HCT116 (cell line): ENCODE measurements around the gene PSMB7. TPM values are rescaled to one million over a fixed set of nuclear protein-coding genes. Genes with fewer than 3 reads are reported as not detected.

Experiments
- ATAC-seq: fragments of 200-7000 bp; cut with Tn5 transposase; 2 replicates; pipeline ENCODE4 v1.9.1; 2020; ENCODE audit warnings: mild to moderate bottlenecking, moderate library complexity
- BruUV-seq: library from RNA; stranded (reverse); fragments of 400-500 nt; replicated peaks from 2 replicates; lab custom pipeline; 2021; lab: Mats Ljungman, UMichigan
- CTCF ChIA-PET: fragments of 300-600 bp; sonication (Branson Sonifier 250); formaldehyde crosslinking; loops from one replicate; lab custom pipeline; 2021; ENCODE audit warnings: antibody characterized with exemption; lab: Charles Lee
- POLR2A ChIA-PET: fragments of 300-600, 350-600 bp; sonication (Branson Sonifier 250); formaldehyde crosslinking; loops from one replicate; lab custom pipeline; 2021; ENCODE audit warnings: antibody characterized with exemption; lab: Charles Lee
- RAD21 ChIA-PET, 2 experiments: fragments of 300-600 bp; sonication (Branson Sonifier 250); formaldehyde crosslinking; loops; one replicate each; lab custom pipeline; 2023; ENCODE audit warnings: low total read pairs in 2 of 2; ENCODE audit not compliant: uncharacterized antibody in 2 of 2, unreplicated experiment in 2 of 2, low non-redundant PET in 1 of 2; lab: Charles Lee
- DNase-seq: peaks from one replicate; pipeline ENCODE4 v3.0.0-alpha.2; 2010; ENCODE audit warnings: low read depth, low spot score
- H2AFZ ChIP-seq: fragments of 200-600 bp; shearing (Covaris generic), sonication (generic); 2 replicates; pipeline ENCODE4 v1.6.1; 2017; ENCODE audit warnings: low read depth, mixed run types, mixed read lengths, antibody characterized with exemption, low read length; ENCODE audit not compliant: poor library complexity, severe bottlenecking
- H3K27ac ChIP-seq: 2 replicates; pipeline ENCODE4 v1.5.1; 2012; ENCODE audit warnings: low read depth, low read length
- H3K27me3 ChIP-seq: fragments of 200-600 bp; sonication (generic); 2 replicates; pipeline ENCODE4 v1.6.1; 2016; ENCODE audit warnings: mixed run types, low read length, mixed read lengths; ENCODE audit not compliant: insufficient read depth
- H3K36me3 ChIP-seq, 2 experiments: fragments of 200-500 bp in 1 of 2; fragments of 200-600 bp in 1 of 2; sonication (Bioruptor generic) in 1 of 2; sonication (generic) in 1 of 2; 2 replicates each; pipeline versions ENCODE4 v1.5.1 to v1.6.1; 2014 to 2016; ENCODE audit warnings: low read length in 2 of 2, inconsistent platforms in 1 of 2, mixed read lengths in 1 of 2, mixed run types in 1 of 2; ENCODE audit not compliant: insufficient read depth in 2 of 2, control insufficient read depth in 1 of 2
- H3K4me1 ChIP-seq, 2 experiments: fragments of 200-600 bp in 1 of 2; sonication (generic) in 1 of 2; 2 replicates each; pipeline versions ENCODE4 v1.5.1 to v1.6.1; 2012 to 2017; ENCODE audit warnings: low read length in 2 of 2, inconsistent platforms in 1 of 2, mild to moderate bottlenecking in 1 of 2, mixed read lengths in 1 of 2, mixed run types in 1 of 2, moderate library complexity in 1 of 2; ENCODE audit not compliant: insufficient read depth in 2 of 2, control insufficient read depth in 1 of 2
- H3K4me2 ChIP-seq: fragments of 200-600 bp; sonication (generic); 2 replicates; pipeline ENCODE4 v1.6.1; 2017; ENCODE audit warnings: mixed run types, low read length, mixed read lengths
- H3K4me3 ChIP-seq, 2 experiments: fragments of 200-600 bp in 1 of 2; sonication (generic) in 1 of 2; replicated peaks in 1 of 2; 2 replicates each; pipeline ENCODE4 v1.5.1; 2011 to 2016; ENCODE audit warnings: low read length in 2 of 2, control low read depth in 1 of 2, low read depth in 1 of 2, mild to moderate bottlenecking in 1 of 2, mixed read lengths in 1 of 2, mixed run types in 1 of 2
- H3K79me2 ChIP-seq: fragments of 200-600 bp; sonication (generic); 2 replicates; pipeline ENCODE4 v1.6.1; 2017; ENCODE audit warnings: mild to moderate bottlenecking, mixed run types, low read length, moderate library complexity, mixed read lengths; ENCODE audit not compliant: insufficient read depth
- H3K9ac ChIP-seq: fragments of 200-600 bp; sonication (generic); 2 replicates; pipeline ENCODE4 v1.6.1; 2016; ENCODE audit warnings: low read length, mixed read lengths
- H3K9me2 ChIP-seq: fragments of 200-600 bp; sonication (generic), shearing (Covaris generic); 2 replicates; pipeline ENCODE4 v1.6.1; 2017; ENCODE audit warnings: mixed run types, mild to moderate bottlenecking, moderate library complexity; ENCODE audit not compliant: insufficient read depth
- H3K9me3 ChIP-seq, 2 experiments: fragments of 200-500 bp in 1 of 2; fragments of 200-600 bp in 1 of 2; sonication (Bioruptor generic) in 1 of 2; sonication (generic) in 1 of 2; 2 replicates each; pipeline ENCODE4 v1.6.1; 2014 to 2017; ENCODE audit warnings: low read length in 2 of 2, mixed read lengths in 2 of 2, inconsistent platforms in 1 of 2, low read depth in 1 of 2, mild to moderate bottlenecking in 1 of 2, mixed run types in 1 of 2, moderate library complexity in 1 of 2; ENCODE audit not compliant: control insufficient read depth in 1 of 2, insufficient read depth in 1 of 2
- H4K20me1 ChIP-seq: fragments of 200-600 bp; sonication (generic), shearing (Covaris generic); 2 replicates; pipeline ENCODE4 v1.6.1; 2017; ENCODE audit warnings: mixed run types, mild to moderate bottlenecking, moderate library complexity; ENCODE audit not compliant: insufficient read depth
- CEBPB ChIP-seq: IDR thresholded peaks from 2 replicates; pipeline ENCODE4 v1.6.1; 2012; ENCODE audit warnings: low read depth
- EGR1 ChIP-seq: IDR thresholded peaks from 2 replicates; pipeline ENCODE4 v1.6.1; 2012; ENCODE audit warnings: low read depth
- ELF1 ChIP-seq: IDR thresholded peaks from 2 replicates; pipeline ENCODE4 v1.6.1; 2012; ENCODE audit warnings: low read depth, borderline replicate concordance
- FOSL1 ChIP-seq: IDR thresholded peaks from 2 replicates; pipeline ENCODE4 v1.6.1; 2012; ENCODE audit warnings: low read depth
- POLR2AphosphoS5 ChIP-seq: IDR thresholded peaks from 2 replicates; pipeline ENCODE4 v1.6.1; 2011; ENCODE audit warnings: mild to moderate bottlenecking, low read depth, low read length, moderate library complexity
- YY1 ChIP-seq: IDR thresholded peaks from 2 replicates; pipeline ENCODE4 v1.6.1; 2011; ENCODE audit warnings: low read length, low read depth, moderate library complexity, mild to moderate bottlenecking; ENCODE audit not compliant: insufficient replicate concordance; ENCODE audit errors: extremely low read depth
- ZFX ChIP-seq: fragments of 450-650 bp; IDR thresholded peaks from 2 replicates; pipeline ENCODE4 v1.6.1; 2017
- intact Hi-C: fragments of 100-400 bp; cut with micrococcal nuclease; formaldehyde crosslinking; loops from 2 replicates; pipeline ENCODE4 v1.10.0; 2022
- total RNA-seq: library from RNA; stranded (reverse); gene quantifications from one replicate; pipeline ENCODE4 v1.2.1, GENCODE V29; 2021; ENCODE audit not compliant: unreplicated experiment
- TF ChIP-seq, protein P1 (sequence below): IDR thresholded peaks from 2 replicates; pipeline ENCODE4 v1.6.1; 2012
- TF ChIP-seq, protein P2 (sequence below): IDR thresholded peaks from 2 replicates; pipeline ENCODE4 v1.6.1; 2012; ENCODE audit warnings: low read depth
- TF ChIP-seq, protein P3 (sequence below): IDR thresholded peaks from 2 replicates; pipeline ENCODE4 v1.6.1; 2011; ENCODE audit warnings: mild to moderate bottlenecking, low read length, moderate library complexity; ENCODE audit not compliant: insufficient replicate concordance; ENCODE audit errors: extremely low read depth
- TF ChIP-seq, protein P4 (sequence below): IDR thresholded peaks from 2 replicates; pipeline ENCODE4 v1.6.1; 2012
- TF ChIP-seq, protein P5 (sequence below), 3 experiments: fragments of 200-600 bp in 1 of 3; sonication (generic) in 1 of 3; IDR thresholded peaks in 2 of 3; conservative IDR thresholded peaks in 1 of 3; 2 replicates each; pipeline ENCODE4 v1.5.1; 2012 to 2017; ENCODE audit warnings: low read depth in 2 of 3, low read length in 2 of 3, antibody characterized with exemption in 1 of 3, borderline replicate concordance in 1 of 3, control low read depth in 1 of 3, mild to moderate bottlenecking in 1 of 3, mixed read lengths in 1 of 3, mixed run types in 1 of 3, moderate library complexity in 1 of 3; ENCODE audit not compliant: insufficient read depth in 1 of 3

Gene PSMB7
- total RNA-seq, 1 experiment from 2014 or later, result 222 TPM

DNA sequence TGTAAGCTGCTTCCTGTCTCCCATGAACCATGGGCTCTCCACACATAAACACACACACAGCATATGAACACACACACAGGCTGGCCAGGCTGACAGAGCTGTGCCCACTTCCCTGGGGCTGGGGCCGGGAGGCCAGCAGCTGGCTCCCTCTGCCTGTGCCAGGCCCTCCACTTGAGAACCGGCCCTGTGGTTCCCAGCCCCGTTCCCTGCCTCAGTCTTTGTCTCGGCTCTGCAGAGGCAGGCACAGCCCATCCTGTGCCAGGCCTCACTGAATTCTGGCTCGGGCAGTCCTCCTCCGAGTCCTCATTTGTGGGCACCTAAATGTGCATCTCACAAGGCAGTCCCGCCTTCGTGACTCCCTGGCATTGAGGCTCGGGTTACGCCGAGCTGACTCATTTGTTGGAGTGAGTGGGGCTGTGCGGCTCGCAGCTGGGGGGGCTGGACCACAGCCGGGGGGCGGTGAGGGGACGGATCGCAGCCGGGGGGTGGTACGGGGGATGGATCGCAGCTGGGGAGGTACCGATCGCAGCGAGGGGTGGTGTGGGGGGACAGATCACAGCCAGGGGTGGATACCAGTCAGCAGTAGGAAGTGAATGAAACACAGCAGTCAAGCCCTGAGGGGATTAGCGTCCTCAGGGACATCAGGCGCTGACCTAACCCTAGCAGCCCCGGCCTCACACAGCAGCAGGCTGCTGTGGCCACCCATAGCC is 72.3 kb downstream of the PSMB7 start (continued):
- TF ChIP-seq POLR2AphosphoS5, result no peak
- TF ChIP-seq FOSL1, result peak; percentile 60
- no peak for TF ChIP-seq ZFX
- no peak for TF ChIP-seq EGR1
- TF ChIP-seq, protein P1, sequence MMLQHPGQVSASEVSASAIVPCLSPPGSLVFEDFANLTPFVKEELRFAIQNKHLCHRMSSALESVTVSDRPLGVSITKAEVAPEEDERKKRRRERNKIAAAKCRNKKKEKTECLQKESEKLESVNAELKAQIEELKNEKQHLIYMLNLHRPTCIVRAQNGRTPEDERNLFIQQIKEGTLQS, result no peak
- TF ChIP-seq, protein P2, sequence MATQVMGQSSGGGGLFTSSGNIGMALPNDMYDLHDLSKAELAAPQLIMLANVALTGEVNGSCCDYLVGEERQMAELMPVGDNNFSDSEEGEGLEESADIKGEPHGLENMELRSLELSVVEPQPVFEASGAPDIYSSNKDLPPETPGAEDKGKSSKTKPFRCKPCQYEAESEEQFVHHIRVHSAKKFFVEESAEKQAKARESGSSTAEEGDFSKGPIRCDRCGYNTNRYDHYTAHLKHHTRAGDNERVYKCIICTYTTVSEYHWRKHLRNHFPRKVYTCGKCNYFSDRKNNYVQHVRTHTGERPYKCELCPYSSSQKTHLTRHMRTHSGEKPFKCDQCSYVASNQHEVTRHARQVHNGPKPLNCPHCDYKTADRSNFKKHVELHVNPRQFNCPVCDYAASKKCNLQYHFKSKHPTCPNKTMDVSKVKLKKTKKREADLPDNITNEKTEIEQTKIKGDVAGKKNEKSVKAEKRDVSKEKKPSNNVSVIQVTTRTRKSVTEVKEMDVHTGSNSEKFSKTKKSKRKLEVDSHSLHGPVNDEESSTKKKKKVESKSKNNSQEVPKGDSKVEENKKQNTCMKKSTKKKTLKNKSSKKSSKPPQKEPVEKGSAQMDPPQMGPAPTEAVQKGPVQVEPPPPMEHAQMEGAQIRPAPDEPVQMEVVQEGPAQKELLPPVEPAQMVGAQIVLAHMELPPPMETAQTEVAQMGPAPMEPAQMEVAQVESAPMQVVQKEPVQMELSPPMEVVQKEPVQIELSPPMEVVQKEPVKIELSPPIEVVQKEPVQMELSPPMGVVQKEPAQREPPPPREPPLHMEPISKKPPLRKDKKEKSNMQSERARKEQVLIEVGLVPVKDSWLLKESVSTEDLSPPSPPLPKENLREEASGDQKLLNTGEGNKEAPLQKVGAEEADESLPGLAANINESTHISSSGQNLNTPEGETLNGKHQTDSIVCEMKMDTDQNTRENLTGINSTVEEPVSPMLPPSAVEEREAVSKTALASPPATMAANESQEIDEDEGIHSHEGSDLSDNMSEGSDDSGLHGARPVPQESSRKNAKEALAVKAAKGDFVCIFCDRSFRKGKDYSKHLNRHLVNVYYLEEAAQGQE, result no peak
- TF ChIP-seq CEBPB, result no peak
- TF ChIP-seq, all 23 proteins: peak for 3

DNA sequence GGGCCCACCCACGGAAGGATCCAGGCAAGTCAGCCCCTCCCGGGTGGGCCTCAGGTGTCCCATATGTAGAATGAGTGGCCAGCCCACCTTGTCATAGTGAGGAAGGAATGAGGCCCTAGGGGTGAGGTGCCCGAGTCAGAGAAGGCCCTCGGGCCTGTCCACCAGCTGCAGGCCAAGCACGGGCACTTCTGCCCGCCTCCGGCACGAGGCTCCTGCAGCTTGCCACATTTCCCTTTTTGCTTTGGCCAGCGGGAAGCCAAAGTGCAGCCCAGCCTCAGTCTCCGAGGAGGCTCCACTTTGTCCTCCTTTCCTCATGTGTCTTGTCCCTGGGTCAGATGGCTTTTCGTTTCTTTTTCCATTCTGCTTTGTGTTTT is 72.9 kb downstream of the PSMB7 start:
- ChIA-PET POLR2A (no interaction called here), RAD21 (no interaction called here), CTCF (no interaction called here)
- H2AFZ ChIP-seq, result no peak overlapping the region
- no peak for DNase-seq
- H3K9ac ChIP-seq, result peak overlapping the region; percentile 49
- no peaks in the 10 kb centered on the region for H3K27me3 ChIP-seq
- H3K4me1 ChIP-seq, result peaks cover 9 to 22% of the 10 kb centered on the region in 2 experiments
- BruUV-seq, result no TSS peak
- no peaks in the 10 kb centered on the region for H3K79me2 ChIP-seq
- no peaks in the 10 kb centered on the region for H3K9me2 ChIP-seq
- no peak for ATAC-seq
- H4K20me1 ChIP-seq, result no peaks in the 10 kb centered on the region
- H3K4me2 ChIP-seq, result peak overlapping the region; percentile 67
- peak overlapping the region; percentile 61 for H3K27ac ChIP-seq
- intact Hi-C loops, result no loop called here
- H3K4me3 ChIP-seq, result peak overlapping the region in 1 of 2 experiments; percentile 18; a peak in 1 of 4 replicates
- peaks cover 3% of the 10 kb centered on the region in 2 experiments; a peak in 1 of 4 replicates for H3K36me3 ChIP-seq
- no peaks in the 10 kb centered on the region for H3K9me3 ChIP-seq
- TF ChIP-seq YY1, result no peak
- no peak for TF ChIP-seq CEBPB
- TF ChIP-seq, protein P3, sequence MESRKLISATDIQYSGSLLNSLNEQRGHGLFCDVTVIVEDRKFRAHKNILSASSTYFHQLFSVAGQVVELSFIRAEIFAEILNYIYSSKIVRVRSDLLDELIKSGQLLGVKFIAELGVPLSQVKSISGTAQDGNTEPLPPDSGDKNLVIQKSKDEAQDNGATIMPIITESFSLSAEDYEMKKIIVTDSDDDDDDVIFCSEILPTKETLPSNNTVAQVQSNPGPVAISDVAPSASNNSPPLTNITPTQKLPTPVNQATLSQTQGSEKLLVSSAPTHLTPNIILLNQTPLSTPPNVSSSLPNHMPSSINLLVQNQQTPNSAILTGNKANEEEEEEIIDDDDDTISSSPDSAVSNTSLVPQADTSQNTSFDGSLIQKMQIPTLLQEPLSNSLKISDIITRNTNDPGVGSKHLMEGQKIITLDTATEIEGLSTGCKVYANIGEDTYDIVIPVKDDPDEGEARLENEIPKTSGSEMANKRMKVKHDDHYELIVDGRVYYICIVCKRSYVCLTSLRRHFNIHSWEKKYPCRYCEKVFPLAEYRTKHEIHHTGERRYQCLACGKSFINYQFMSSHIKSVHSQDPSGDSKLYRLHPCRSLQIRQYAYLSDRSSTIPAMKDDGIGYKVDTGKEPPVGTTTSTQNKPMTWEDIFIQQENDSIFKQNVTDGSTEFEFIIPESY, result no peak
- TF ChIP-seq, protein P4, sequence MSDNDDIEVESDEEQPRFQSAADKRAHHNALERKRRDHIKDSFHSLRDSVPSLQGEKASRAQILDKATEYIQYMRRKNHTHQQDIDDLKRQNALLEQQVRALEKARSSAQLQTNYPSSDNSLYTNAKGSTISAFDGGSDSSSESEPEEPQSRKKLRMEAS, result no peak
- TF ChIP-seq ELF1, result no peak
- TF ChIP-seq, protein P5, sequence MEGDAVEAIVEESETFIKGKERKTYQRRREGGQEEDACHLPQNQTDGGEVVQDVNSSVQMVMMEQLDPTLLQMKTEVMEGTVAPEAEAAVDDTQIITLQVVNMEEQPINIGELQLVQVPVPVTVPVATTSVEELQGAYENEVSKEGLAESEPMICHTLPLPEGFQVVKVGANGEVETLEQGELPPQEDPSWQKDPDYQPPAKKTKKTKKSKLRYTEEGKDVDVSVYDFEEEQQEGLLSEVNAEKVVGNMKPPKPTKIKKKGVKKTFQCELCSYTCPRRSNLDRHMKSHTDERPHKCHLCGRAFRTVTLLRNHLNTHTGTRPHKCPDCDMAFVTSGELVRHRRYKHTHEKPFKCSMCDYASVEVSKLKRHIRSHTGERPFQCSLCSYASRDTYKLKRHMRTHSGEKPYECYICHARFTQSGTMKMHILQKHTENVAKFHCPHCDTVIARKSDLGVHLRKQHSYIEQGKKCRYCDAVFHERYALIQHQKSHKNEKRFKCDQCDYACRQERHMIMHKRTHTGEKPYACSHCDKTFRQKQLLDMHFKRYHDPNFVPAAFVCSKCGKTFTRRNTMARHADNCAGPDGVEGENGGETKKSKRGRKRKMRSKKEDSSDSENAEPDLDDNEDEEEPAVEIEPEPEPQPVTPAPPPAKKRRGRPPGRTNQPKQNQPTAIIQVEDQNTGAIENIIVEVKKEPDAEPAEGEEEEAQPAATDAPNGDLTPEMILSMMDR (IDR thresholded peaks at IDR 0.05 in 2 of 3, conservative IDR thresholded peaks at IDR 0.05 in 1 of 3; ENCODE audit: borderline replicate concordance in 1 of 3, insufficient read depth in 1 of 3, low read depth in 2 of 3, low read length in 2 of 3), result no peak
